ENCODE results near the gene ABTB1.

GRCh38 chr3:127665165-127665564 lies 7.6 kb upstream of the ABTB1 start:
- no peak for TF ChIP-seq CTCF (IDR thresholded peaks at IDR 0.05; ENCODE audit: low read length)
- no peak for TF ChIP-seq EZH2 (IDR thresholded peaks at IDR 0.05; ENCODE audit: borderline replicate concordance, low read length)
